NCI-H2029 treated with DMSO at 0.1 percent for 48 hours (cell line): ENCODE measurements around the gene KRTAP10-11.
"Not testable (repeated sequence)": the region's sequence is repeated elsewhere in the genome, so short reads cannot be mapped to it uniquely, and the experiment has no call there.

Experiments used
- DNase-seq: peaks from one replicate; lab custom pipeline; 2025; lab: John Stamatoyannopoulos, UW

KRTAP10-11 gene

GRCh38 chr21:44664691-44665090 is 18.5 kb downstream of the KRTAP10-11 start:
- no peak for DNase-seq

GRCh38 chr21:44666401-44667320 is 20.4 kb downstream of the KRTAP10-11 start, which contains the start of gene KRTAP12-2:
TSS of gene KRTAP12-2 (minus strand) at chr21:44666927. CDS start at chr21:44666886, 41 bp downstream.
- peak; percentile 21 for DNase-seq

- no peak for DNase-seq
Observed at GRCh38 chr21:44667612-44668011, 21.4 kb downstream of the KRTAP10-11 start.

GRCh38 chr21:44670642-44671432 is 24.6 kb downstream of the KRTAP10-11 start:
- no peak for DNase-seq

- no peak for DNase-seq
Observed at GRCh38 chr21:44671911-44672310, 25.7 kb downstream of the KRTAP10-11 start.

GRCh38 chr21:44677881-44678280 is 31.7 kb downstream of the KRTAP10-11 start:
- no peak for DNase-seq

GRCh38 chr21:44681152-44681551 is 34.9 kb downstream of the KRTAP10-11 start:
- no peak for DNase-seq

- DNase-seq, result peak; percentile 73
Observed at GRCh38 chr21:44681861-44682579, 35.8 kb downstream of the KRTAP10-11 start, which contains the start of gene KRTAP12-1. TSS of gene KRTAP12-1 (minus strand) at chr21:44682163. CDS start at chr21:44682123, 40 bp downstream.

GRCh38 chr21:44682580-44683151 is 36.5 kb downstream of the KRTAP10-11 start:
- DNase-seq, result no peak

GRCh38 chr21:44684077-44684476 is 37.9 kb downstream of the KRTAP10-11 start:
- DNase-seq, result no peak

- no peak for DNase-seq
Observed at GRCh38 chr21:44684483-44684882, 38.3 kb downstream of the KRTAP10-11 start.

- not testable (repeated sequence) for DNase-seq
Observed at GRCh38 chr21:44685050-44685449, 38.8 kb downstream of the KRTAP10-11 start.

GRCh38 chr21:44686000-44686781 is 40.0 kb downstream of the KRTAP10-11 start:
- DNase-seq, result no peak

GRCh38 chr21:44686843-44687561 is 40.8 kb downstream of the KRTAP10-11 start:
- DNase-seq, result no peak

- DNase-seq, result no peak
Observed at GRCh38 chr21:44687671-44688070, 41.5 kb downstream of the KRTAP10-11 start.

- DNase-seq, result not testable (repeated sequence)
Observed at GRCh38 chr21:44689740-44690139, 43.5 kb downstream of the KRTAP10-11 start.

- DNase-seq, result no peak
Observed at GRCh38 chr21:44691686-44692085, 45.5 kb downstream of the KRTAP10-11 start.

- DNase-seq, result no peak
Observed at GRCh38 chr21:44692798-44693512, 46.7 kb downstream of the KRTAP10-11 start.

GRCh38 chr21:44694776-44695175 is 48.6 kb downstream of the KRTAP10-11 start:
- DNase-seq, result no peak
